Ovary (tissue), 9 donors: ENCODE data around the gene LRGUK. TPM values are rescaled to one million over a fixed set of nuclear protein-coding genes. Genes with fewer than 3 reads are reported as not detected.
"Not testable (repeated sequence)": the region's sequence is repeated elsewhere in the genome, so short reads cannot be mapped to it uniquely, and the experiment has no call there.

Experiments
- DNase-seq, 5 donors: peaks; one replicate each; pipeline ENCODE4 v3.0.0-alpha.2; 2019 to 2020
- H3K27ac ChIP-seq, 2 donors: fragments of 200-600 bp; one replicate each; pipeline versions ENCODE4 v1.5.1 to v1.8.0; 2019 to 2022
- H3K27me3 ChIP-seq: fragments of 200-600 bp; one replicate; pipeline ENCODE4 v1.8.0; 2022
- H3K36me3 ChIP-seq: fragments of 200-600 bp; sonication (generic); one replicate; pipeline ENCODE4 v1.5.1; 2019
- H3K4me1 ChIP-seq: one replicate; pipeline ENCODE4 v1.8.1; 2013; ENCODE audit warnings: mild to moderate bottlenecking, moderate library complexity; ENCODE audit not compliant: insufficient read depth
- H3K4me3 ChIP-seq: fragments of 200-600 bp; sonication (generic); one replicate; pipeline ENCODE4 v1.5.1; 2017
- H3K9me3 ChIP-seq, 2 donors: fragments of 200-600 bp in 1 of 2; sonication (generic) in 1 of 2; one replicate each; pipeline versions ENCODE4 v1.5.1 to v1.8.1; 2013 to 2019; ENCODE audit warnings: mild to moderate bottlenecking in 1 of 2, moderate library complexity in 1 of 2
- CTCF ChIP-seq, 3 donors: fragments of 450-650 bp in 2 of 3; fragments of 200-600 bp in 1 of 3; IDR thresholded peaks; one replicate each; pipeline versions ENCODE4 v1.5.1 to v1.8.0; 2016 to 2022; ENCODE audit warnings: antibody characterized with exemption in 3 of 3, mild to moderate bottlenecking in 1 of 3
- EP300 ChIP-seq: sonication (generic); formaldehyde crosslinking; IDR thresholded peaks from one replicate; pipeline ENCODE4 v1.6.1; 2017; ENCODE audit warnings: antibody characterized with exemption
- POLR2A ChIP-seq: fragments of 450-650 bp; IDR thresholded peaks from one replicate; pipeline ENCODE4 v1.6.1; 2017; ENCODE audit warnings: antibody characterized with exemption, mild to moderate bottlenecking, moderate library complexity
- WGBS, 3 donors: extraction: QIAGEN DNeasy Blood & Tissue Kit in 1 of 3; methylation state at CpG; one replicate each; pipeline versions ENCODE4 v1.1.5 to v1.1.7; 2013 to 2017; 5-methylcytosine and 5-hydroxymethylcytosine counted together
- intact Hi-C, 4 donors: fragments of 100-400 bp; cut with DNase I; formaldehyde crosslinking; loops; one replicate each; pipeline versions ENCODE4 v1.11.0 to v1.15.1; 2022 to 2023
- polyA plus RNA-seq, 2 donors: library from polyadenylated mRNA; stranded (reverse); fragments of 200-250 nt in 1 of 2; fragments of 350-450 nt in 1 of 2; fragmentation: Illumina TruSeq in 1 of 2; extraction: RNeasy Lipid Tissue Mini Kit (QIAGEN cat#74804) in 1 of 2; gene quantifications; one replicate each; pipeline ENCODE4 v1.2.3, GENCODE V29; 2013 to 2014
- total RNA-seq, 7 donors: library from RNA; depleted of rRNA in 2 of 7; stranded (reverse); fragments of >200 nt in 2 of 7; fragmentation: NEBNext Ultra II Directional in 3 of 7; extraction: Animal tissue kit (Norgen Biotek cat#: 25700) in 3 of 7; gene quantifications; one replicate each; pipeline versions ENCODE4 v1.1.0 to v1.2.4, GENCODE V29; 2016 to 2023
- donor health status: DM: no; HTN: no; CAD: no; lungs with moderate emphysema.
- donor health status: DM: no; HTN: no; CAD: no.
- donor health status: Bipolar disorder and iron deficiency.
- donor health status: DM: yes; HTN: yes; CAD: no.
- donor health status: DM: no; HTN: no; CAD: no.
- donor health status: DM: yes; HTN: yes; CAD: no.

LRGUK gene
- total and polyA plus RNA-seq, 9 donors: 0.11 to 7.0 (median 0.56) TPM

GRCh38 chr7:134210976-134211663 is 84.0 kb downstream of the LRGUK start:
- DNase-seq: no peak
- H3K27me3 ChIP-seq: no peaks in the 10 kb centered on the region
- H3K27ac ChIP-seq: no peak overlapping the region
- H3K9me3 ChIP-seq: no peaks in the 10 kb centered on the region
- no peaks in the 10 kb centered on the region for H3K4me1 ChIP-seq
- intact Hi-C loops: no loop called here
- H3K36me3 ChIP-seq: no peaks in the 10 kb centered on the region
- H3K4me3 ChIP-seq: no peak overlapping the region
- WGBS, 3 donors: 86 to 95% (median 88%) methylated on average over 7 of the region's 7 CpGs
- TF ChIP-seq EP300: no peak
- TF ChIP-seq POLR2A: no peak
- TF ChIP-seq CTCF (IDR thresholded peaks at IDR 0.05): no peak

GRCh38 chr7:134211817-134212216 is 84.7 kb downstream of the LRGUK start:
- intact Hi-C loops: no loop called here
- TF ChIP-seq POLR2A (no peak), EP300 (no peak), CTCF (IDR thresholded peaks at IDR 0.05) (no peak)
- no peaks in the 10 kb centered on the region for H3K27me3 ChIP-seq
- no peaks in the 10 kb centered on the region for H3K36me3 ChIP-seq
- H3K9me3 ChIP-seq: no peaks in the 10 kb centered on the region
- H3K4me3 ChIP-seq: no peak overlapping the region
- H3K27ac ChIP-seq: no peak overlapping the region
- H3K4me1 ChIP-seq: no peaks in the 10 kb centered on the region
- DNase-seq: no peak

GRCh38 chr7:134212576-134213546 is 85.7 kb downstream of the LRGUK start:
- 86 to 88% (median 88%) methylated on average over 13 of the region's 13 CpGs for WGBS, 3 donors
- TF ChIP-seq EP300: no peak
- TF ChIP-seq POLR2A: no peak
- TF ChIP-seq CTCF (IDR thresholded peaks at IDR 0.05): no peak
- Histone ChIP-seq H3K9me3 (no peaks in the 10 kb centered on the region), H3K4me3 (no peak overlapping the region), H3K36me3 (no peaks in the 10 kb centered on the region), H3K4me1 (no peaks in the 10 kb centered on the region), H3K27me3 (no peaks in the 10 kb centered on the region), H3K27ac (no peak overlapping the region)
- DNase-seq: no peak
- intact Hi-C loops: no loop called here

GRCh38 chr7:134220236-134220635 is 93.1 kb downstream of the LRGUK start:
- Histone ChIP-seq H3K4me3 (no peak overlapping the region), H3K9me3 (no peaks in the 10 kb centered on the region), H3K27ac (no peak overlapping the region), H3K4me1 (no peaks in the 10 kb centered on the region), H3K27me3 (no peaks in the 10 kb centered on the region), H3K36me3 (no peaks in the 10 kb centered on the region)
- DNase-seq: no peak
- intact Hi-C loops: no loop called here
- 82 to 87% (median 85%) methylated on average over 3 of the region's 3 CpGs for WGBS, 3 donors
- TF ChIP-seq CTCF (IDR thresholded peaks at IDR 0.05) (no peak), POLR2A (no peak), EP300 (no peak)

GRCh38 chr7:134231296-134231695 is 104.2 kb downstream of the LRGUK start:
- H3K4me3 ChIP-seq, H3K4me1 ChIP-seq, DNase-seq, H3K9me3 ChIP-seq, intact Hi-C loops, H3K27ac ChIP-seq, H3K36me3 ChIP-seq, H3K27me3 ChIP-seq: not testable (repeated sequence)
- WGBS, 3 donors: 83 to 86% (median 84%) methylated on average over 7 of the region's 7 CpGs
